ENCODE measurements around the gene DEPDC1. TPM values are rescaled to one million over a fixed set of nuclear protein-coding genes. Genes with fewer than 3 reads are reported as not detected.
A peak's percentile ranks its signal among the peaks of the same experiment; 100 is the strongest.

DEPDC1 gene
- total and polyA plus RNA-seq, 4 experiments from 2014 or later, result not detected

DNA sequence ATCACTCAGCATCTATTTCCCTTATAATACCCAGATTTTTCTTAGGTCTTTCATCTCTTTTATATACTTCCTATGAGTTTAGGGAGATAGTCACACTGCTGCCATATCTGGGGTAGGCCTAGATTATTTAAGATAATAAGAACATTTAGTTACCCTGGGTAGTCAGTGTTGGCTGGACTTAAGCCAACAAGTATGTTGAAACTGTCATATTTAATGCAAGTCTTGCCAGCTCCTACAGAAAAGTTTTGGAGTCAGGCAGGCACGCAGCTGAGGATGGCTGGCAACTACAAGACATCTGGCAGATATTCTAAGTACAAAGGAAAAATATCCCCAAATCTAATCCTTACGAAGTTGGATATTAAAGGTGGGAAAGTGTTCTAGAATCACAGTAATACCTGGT, 19.2 kb upstream of the DEPDC1 start:
- Histone ChIP-seq H3K36me3 (ENCODE audit: insufficient read depth, low read length) (no peaks in the 10 kb centered on the region), H3K27ac (ENCODE audit: low read depth, low read length) (no peak overlapping the region), H3K9me3 (ENCODE audit: control insufficient read depth in 1 of 2, low read length in 2 of 2) (no peaks in the 10 kb centered on the region), H3K4me1 (ENCODE audit: insufficient read depth, low read length) (no peaks in the 10 kb centered on the region), H3K27me3 (ENCODE audit: insufficient read depth, low read length) (no peaks in the 10 kb centered on the region), H3K4me3 (ENCODE audit: low read length in 2 of 2) (no peak overlapping the region)
- intact Hi-C loops (cut with micrococcal nuclease), result no loop called here
- H3K27ac Mint-ChIP-seq, result no peak overlapping the region
- no peaks in the 10 kb centered on the region for H3K9me3 Mint-ChIP-seq
- no peak overlapping the region for H3K4me3 Mint-ChIP-seq
- ChIA-PET POLR2A (ENCODE audit: partially characterized antibody) (no interaction called here), CTCF (ENCODE audit: partially characterized antibody) (no interaction called here)
- H3K4me1 Mint-ChIP-seq, result no peaks in the 10 kb centered on the region
- no peaks in the 10 kb centered on the region for H3K27me3 Mint-ChIP-seq
- DNase-seq, result no peak
- H3K36me3 Mint-ChIP-seq, result no peaks in the 10 kb centered on the region

DNA sequence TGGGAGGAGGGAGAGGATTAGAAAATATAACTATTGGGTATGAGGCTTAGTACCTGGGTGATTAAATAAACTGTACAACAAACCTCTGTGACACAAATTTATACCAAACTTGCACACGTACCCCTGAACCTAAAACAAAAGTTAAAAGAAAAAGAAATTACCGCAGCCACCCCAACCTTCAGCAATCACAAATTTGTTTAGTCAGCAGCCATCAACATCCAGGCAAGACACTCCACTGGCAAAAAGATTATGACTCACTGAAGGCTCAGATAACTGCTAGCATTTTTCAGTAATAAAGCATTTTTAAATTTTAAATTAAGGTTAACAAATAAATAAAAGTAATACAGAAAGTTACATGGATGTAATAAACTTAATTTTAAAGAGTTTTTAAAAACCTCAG, 14.4 kb upstream of the DEPDC1 start:
- DNase-seq, result no peak
- ChIA-PET CTCF (ENCODE audit: partially characterized antibody) (no interaction called here), POLR2A (ENCODE audit: partially characterized antibody) (no interaction called here)
- Mint-ChIP-seq H3K4me3 (no peak overlapping the region), H3K9me3 (no peaks in the 10 kb centered on the region), H3K36me3 (no peaks in the 10 kb centered on the region), H3K27me3 (peaks cover 0 to 2% of the 10 kb centered on the region in 2 donors), H3K27ac (no peak overlapping the region), H3K4me1 (no peaks in the 10 kb centered on the region)
- no peaks in the 10 kb centered on the region for H3K9me3 ChIP-seq (ENCODE audit: control insufficient read depth in 1 of 2, low read length in 2 of 2)
- H3K4me1 ChIP-seq (ENCODE audit: insufficient read depth, low read length), result no peaks in the 10 kb centered on the region
- H3K27ac ChIP-seq (ENCODE audit: low read depth, low read length), result no peak overlapping the region
- H3K36me3 ChIP-seq (ENCODE audit: insufficient read depth, low read length), result no peaks in the 10 kb centered on the region
- intact Hi-C loops (cut with micrococcal nuclease), result no loop called here
- no peak overlapping the region for H3K4me3 ChIP-seq (ENCODE audit: low read length in 2 of 2)
- H3K27me3 ChIP-seq (ENCODE audit: insufficient read depth, low read length), result no peaks in the 10 kb centered on the region

DNA sequence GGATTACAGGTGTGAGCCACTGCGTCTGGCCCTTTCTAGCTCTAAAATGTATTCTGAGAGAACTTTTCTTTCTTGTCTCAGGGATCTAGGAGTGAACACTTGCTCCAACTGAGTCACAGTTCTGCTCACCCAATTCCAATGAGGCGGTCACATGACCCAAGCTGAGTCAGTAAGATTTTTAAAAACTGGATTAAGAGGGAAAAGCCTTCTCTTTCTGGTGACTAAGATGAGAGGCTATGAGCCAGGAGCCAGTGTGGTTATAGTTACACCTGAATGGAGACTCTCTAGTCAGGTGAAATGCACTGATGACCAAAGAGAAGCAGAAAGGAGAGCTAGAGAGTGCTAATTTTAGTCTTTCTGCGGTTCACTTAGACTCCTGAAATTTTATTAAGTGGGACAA, 9.5 kb upstream of the DEPDC1 start:
- Histone ChIP-seq H3K9me3 (ENCODE audit: control insufficient read depth in 1 of 2, low read length in 2 of 2) (no peaks in the 10 kb centered on the region), H3K27me3 (ENCODE audit: insufficient read depth, low read length) (no peaks in the 10 kb centered on the region), H3K27ac (ENCODE audit: low read depth, low read length) (no peak overlapping the region), H3K4me1 (ENCODE audit: insufficient read depth, low read length) (peaks cover 2% of the 10 kb centered on the region), H3K36me3 (ENCODE audit: insufficient read depth, low read length) (no peaks in the 10 kb centered on the region), H3K4me3 (ENCODE audit: low read length in 2 of 2) (no peak overlapping the region)
- Mint-ChIP-seq H3K4me1 (peaks cover 4 to 6% (median 5%) of the 10 kb centered on the region in 4 donors), H3K4me3 (no peak overlapping the region), H3K9me3 (peaks cover 0 to 11% (median 2%) of the 10 kb centered on the region in 8 donors), H3K36me3 (no peaks in the 10 kb centered on the region), H3K27me3 (peaks cover 0 to 2% of the 10 kb centered on the region in 2 donors), H3K27ac (no peak overlapping the region)
- CTCF ChIA-PET (ENCODE audit: partially characterized antibody), result no interaction called here
- intact Hi-C loops (cut with micrococcal nuclease), result no loop called here
- DNase-seq, result no peak
- POLR2A ChIA-PET (ENCODE audit: partially characterized antibody), result no interaction called here

DNA sequence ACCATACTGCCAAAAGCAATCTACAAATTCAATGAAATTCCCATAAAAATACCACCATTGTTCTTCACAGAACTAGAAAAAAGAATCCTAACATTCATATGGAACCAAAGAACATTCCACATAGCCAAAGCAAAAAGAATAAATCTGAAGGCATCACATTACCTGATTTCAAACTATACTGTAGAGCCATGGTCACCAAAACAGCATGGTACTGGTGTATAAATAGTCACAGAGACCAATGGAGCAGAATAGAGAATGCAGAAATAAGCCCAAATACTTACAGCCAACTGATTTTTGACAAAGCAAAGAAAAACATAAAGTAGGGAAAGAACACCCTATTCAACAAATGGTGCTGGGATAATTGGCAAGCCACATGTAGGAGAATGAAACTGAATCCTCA, 6.2 kb upstream of the DEPDC1 start:
- Mint-ChIP-seq H3K4me3 (no peak overlapping the region), H3K9me3 (peaks cover 0 to 11% (median 2%) of the 10 kb centered on the region in 8 donors), H3K36me3 (no peaks in the 10 kb centered on the region), H3K27me3 (peaks cover 0 to 2% of the 10 kb centered on the region in 2 donors), H3K4me1 (peaks cover 11 to 26% (median 17%) of the 10 kb centered on the region in 4 donors), H3K27ac (no peak overlapping the region)
- DNase-seq, result no peak
- Histone ChIP-seq H3K4me1 (ENCODE audit: insufficient read depth, low read length) (peaks cover 8% of the 10 kb centered on the region), H3K4me3 (ENCODE audit: low read length in 2 of 2) (no peak overlapping the region), H3K27me3 (ENCODE audit: insufficient read depth, low read length) (no peaks in the 10 kb centered on the region), H3K36me3 (ENCODE audit: insufficient read depth, low read length) (no peaks in the 10 kb centered on the region), H3K9me3 (ENCODE audit: control insufficient read depth in 1 of 2, low read length in 2 of 2) (no peaks in the 10 kb centered on the region), H3K27ac (ENCODE audit: low read depth, low read length) (no peak overlapping the region)
- POLR2A ChIA-PET (ENCODE audit: partially characterized antibody), result no interaction called here
- CTCF ChIA-PET (ENCODE audit: partially characterized antibody), result no interaction called here
- intact Hi-C loops (cut with micrococcal nuclease), result no loop called here

DNA sequence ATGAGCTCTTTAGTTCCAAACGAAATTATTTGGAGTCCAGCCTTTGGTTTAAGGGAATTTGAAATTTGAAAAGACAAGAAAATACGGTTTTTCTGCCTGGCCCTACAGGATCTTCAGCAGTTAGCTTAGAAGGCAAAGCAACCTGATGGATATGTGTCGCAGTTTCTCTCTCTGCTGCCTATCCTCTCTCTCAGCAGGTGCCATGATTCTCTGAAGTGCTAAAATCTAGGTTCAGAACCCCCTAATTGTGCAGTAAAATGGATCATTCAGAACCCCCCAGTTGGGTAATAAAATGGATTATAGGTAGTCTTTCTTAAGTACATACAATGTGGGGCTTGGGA, 446 bp upstream of the DEPDC1 start:
- no peaks in the 10 kb centered on the region for H3K27me3 Mint-ChIP-seq
- no peaks in the 10 kb centered on the region for H3K9me3 Mint-ChIP-seq
- Histone ChIP-seq H3K4me3 (ENCODE audit: low read length in 2 of 2) (peak overlapping the region; percentile 44 to 76), H3K36me3 (ENCODE audit: insufficient read depth, low read length) (no peaks in the 10 kb centered on the region), H3K9me3 (ENCODE audit: control insufficient read depth in 1 of 2, low read length in 2 of 2) (no peaks in the 10 kb centered on the region), H3K27me3 (ENCODE audit: insufficient read depth, low read length) (no peaks in the 10 kb centered on the region), H3K27ac (ENCODE audit: low read depth, low read length) (peak overlapping the region; percentile 10), H3K4me1 (ENCODE audit: insufficient read depth, low read length) (peaks cover 27% of the 10 kb centered on the region)
- intact Hi-C loops (cut with micrococcal nuclease), result no loop called here
- POLR2A ChIA-PET (ENCODE audit: partially characterized antibody), result no interaction called here
- peak overlapping the region in 2 of 7 donors; percentile 32 to 63 for H3K27ac Mint-ChIP-seq
- H3K4me1 Mint-ChIP-seq, result peaks cover 27 to 47% (median 35%) of the 10 kb centered on the region in 4 donors
- H3K36me3 Mint-ChIP-seq, result no peaks in the 10 kb centered on the region
- peak overlapping the region; percentile 87 to 94 (median 92) for H3K4me3 Mint-ChIP-seq
- no peak for DNase-seq
- CTCF ChIA-PET (ENCODE audit: partially characterized antibody), result no interaction called here

DNA sequence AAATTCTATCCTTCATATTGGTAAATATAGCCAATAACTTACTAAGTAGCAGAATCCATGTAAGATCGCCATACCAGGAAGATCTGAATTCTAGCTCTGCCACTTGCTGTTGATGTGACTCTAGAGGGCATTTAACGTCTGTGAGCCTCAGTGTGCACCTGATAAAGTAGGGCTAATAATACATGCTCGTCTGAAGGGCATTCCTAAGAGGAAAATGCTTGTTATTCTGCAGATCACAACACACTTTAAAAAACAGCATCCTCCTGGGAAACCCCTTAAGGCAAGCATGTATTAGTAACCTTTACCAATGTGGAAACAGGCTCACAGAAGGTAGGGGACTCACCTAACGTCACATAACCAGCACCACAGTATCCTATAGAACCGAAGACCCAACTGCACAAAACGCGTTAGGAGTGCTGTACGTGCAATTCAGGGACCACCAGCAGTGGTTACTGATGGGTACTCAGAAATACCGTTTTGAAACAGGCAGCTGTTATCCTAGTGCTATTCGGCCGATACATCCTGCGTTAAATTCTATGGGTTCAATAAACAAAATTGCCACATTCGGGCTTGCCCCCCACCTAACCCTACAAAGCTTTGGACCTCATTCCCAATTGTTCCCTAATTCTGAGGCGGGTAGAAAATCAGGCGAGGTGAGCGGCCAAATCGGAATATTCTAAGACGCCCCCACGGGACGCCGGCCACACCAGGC, 758 bp downstream of the DEPDC1 start:
- intact Hi-C loops (cut with micrococcal nuclease), result no loop called here
- peak overlapping the region in 4 of 7 donors; percentile 32 to 76 (median 48) for H3K27ac Mint-ChIP-seq
- Histone ChIP-seq H3K4me1 (ENCODE audit: insufficient read depth, low read length) (peaks cover 23% of the 10 kb centered on the region), H3K36me3 (ENCODE audit: insufficient read depth, low read length) (no peaks in the 10 kb centered on the region), H3K27ac (ENCODE audit: low read depth, low read length) (no peak overlapping the region), H3K4me3 (ENCODE audit: low read length in 2 of 2) (peak overlapping the region; percentile 44 to 76), H3K9me3 (ENCODE audit: control insufficient read depth in 1 of 2, low read length in 2 of 2) (no peaks in the 10 kb centered on the region), H3K27me3 (ENCODE audit: insufficient read depth, low read length) (no peaks in the 10 kb centered on the region)
- no peaks in the 10 kb centered on the region for H3K27me3 Mint-ChIP-seq
- no peaks in the 10 kb centered on the region for H3K9me3 Mint-ChIP-seq
- peaks cover 21 to 39% (median 29%) of the 10 kb centered on the region in 4 donors for H3K4me1 Mint-ChIP-seq
- POLR2A ChIA-PET (ENCODE audit: partially characterized antibody), result no interaction called here
- CTCF ChIA-PET (ENCODE audit: partially characterized antibody), result no interaction called here
- no peaks in the 10 kb centered on the region for H3K36me3 Mint-ChIP-seq
- DNase-seq, result peak in 1 of 5 donors; percentile 1
- H3K4me3 Mint-ChIP-seq, result peak overlapping the region; percentile 87 to 94 (median 92)

DNA sequence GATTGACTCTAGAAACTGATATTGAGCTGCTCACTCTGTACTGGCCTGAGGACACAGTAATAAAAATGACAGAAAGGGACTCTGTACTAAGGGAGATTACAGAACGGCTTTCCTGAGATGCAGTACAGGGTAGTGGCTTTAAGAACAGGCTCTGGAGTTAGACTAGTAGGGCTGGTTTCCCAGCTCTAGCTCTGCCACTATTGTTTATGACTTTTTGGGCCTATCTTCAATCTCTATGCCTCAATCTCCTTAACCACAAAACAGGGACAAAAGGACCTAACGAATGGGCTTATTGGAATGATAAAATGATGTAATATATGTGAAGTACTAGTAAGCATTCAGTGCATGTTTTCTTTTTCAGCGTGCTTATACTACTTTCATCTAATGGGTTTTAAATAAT, 1.4 kb downstream of the DEPDC1 start:
- H3K27ac Mint-ChIP-seq, result no peak overlapping the region
- ChIA-PET POLR2A (ENCODE audit: partially characterized antibody) (interaction anchor here (0.6 kb wide), 1 partner anchor 810 kb away, joined by 3 read pairs; no protein-coding TSS in a partner anchor), CTCF (ENCODE audit: partially characterized antibody) (no interaction called here)
- peaks cover 17 to 33% (median 24%) of the 10 kb centered on the region in 4 donors for H3K4me1 Mint-ChIP-seq
- no peaks in the 10 kb centered on the region for H3K27me3 ChIP-seq (ENCODE audit: insufficient read depth, low read length)
- H3K27me3 Mint-ChIP-seq, result no peaks in the 10 kb centered on the region
- H3K4me1 ChIP-seq (ENCODE audit: insufficient read depth, low read length), result peaks cover 19% of the 10 kb centered on the region
- H3K4me3 ChIP-seq (ENCODE audit: low read length in 2 of 2), result peak overlapping the region in 1 of 2 donors; percentile 44
- DNase-seq, result no peak
- H3K27ac ChIP-seq (ENCODE audit: low read depth, low read length), result no peak overlapping the region
- intact Hi-C loops (cut with micrococcal nuclease), result no loop called here
- peak overlapping the region; percentile 87 to 94 (median 92) for H3K4me3 Mint-ChIP-seq
- no peaks in the 10 kb centered on the region for H3K36me3 ChIP-seq (ENCODE audit: insufficient read depth, low read length)
- H3K9me3 ChIP-seq (ENCODE audit: control insufficient read depth in 1 of 2, low read length in 2 of 2), result no peaks in the 10 kb centered on the region
- H3K9me3 Mint-ChIP-seq, result no peaks in the 10 kb centered on the region
- no peaks in the 10 kb centered on the region for H3K36me3 Mint-ChIP-seq

Measured in CD4-positive, alpha-beta memory T cell (primary cell).